ENCODE measurements around the gene CSNK2B.

DNA sequence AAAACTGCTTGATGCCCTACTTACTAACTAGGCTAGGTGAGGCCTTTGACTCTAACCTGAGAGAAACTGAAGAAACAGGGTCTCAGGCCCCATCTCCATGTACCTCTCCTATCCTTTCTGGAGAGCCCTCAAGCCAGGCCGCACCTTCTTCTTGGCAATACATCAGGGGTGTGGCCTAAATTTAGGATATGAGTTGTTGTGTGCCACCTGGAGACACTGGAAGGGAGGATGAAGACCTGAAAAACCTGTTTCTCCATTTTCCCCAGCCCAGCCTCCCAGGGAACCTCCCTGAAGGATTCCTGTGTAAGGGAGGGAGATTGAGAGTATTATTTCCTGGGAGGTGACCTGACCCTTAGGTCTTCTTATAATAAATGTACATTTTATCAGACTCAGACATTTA is 52.4 kb downstream of the CSNK2B start:
- TF ChIP-seq, protein P1, sequence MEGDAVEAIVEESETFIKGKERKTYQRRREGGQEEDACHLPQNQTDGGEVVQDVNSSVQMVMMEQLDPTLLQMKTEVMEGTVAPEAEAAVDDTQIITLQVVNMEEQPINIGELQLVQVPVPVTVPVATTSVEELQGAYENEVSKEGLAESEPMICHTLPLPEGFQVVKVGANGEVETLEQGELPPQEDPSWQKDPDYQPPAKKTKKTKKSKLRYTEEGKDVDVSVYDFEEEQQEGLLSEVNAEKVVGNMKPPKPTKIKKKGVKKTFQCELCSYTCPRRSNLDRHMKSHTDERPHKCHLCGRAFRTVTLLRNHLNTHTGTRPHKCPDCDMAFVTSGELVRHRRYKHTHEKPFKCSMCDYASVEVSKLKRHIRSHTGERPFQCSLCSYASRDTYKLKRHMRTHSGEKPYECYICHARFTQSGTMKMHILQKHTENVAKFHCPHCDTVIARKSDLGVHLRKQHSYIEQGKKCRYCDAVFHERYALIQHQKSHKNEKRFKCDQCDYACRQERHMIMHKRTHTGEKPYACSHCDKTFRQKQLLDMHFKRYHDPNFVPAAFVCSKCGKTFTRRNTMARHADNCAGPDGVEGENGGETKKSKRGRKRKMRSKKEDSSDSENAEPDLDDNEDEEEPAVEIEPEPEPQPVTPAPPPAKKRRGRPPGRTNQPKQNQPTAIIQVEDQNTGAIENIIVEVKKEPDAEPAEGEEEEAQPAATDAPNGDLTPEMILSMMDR (IDR thresholded peaks at IDR 0.05) = no peak
- TF ChIP-seq POLR2A (IDR thresholded peaks at IDR 0.05) (no peak), EP300 (IDR thresholded peaks at IDR 0.05) (no peak), POLR2AphosphoS5 (IDR thresholded peaks at IDR 0.05) (no peak)

All from suprapubic skin (tissue), 4 donors.